Gastrocnemius medialis (tissue), 4 donors: ENCODE data around the gene CDKAL1.

Experiments
- CTCF ChIP-seq, 5 experiments: fragments of 450-650 bp in 3 of 5; fragments of 200-600 bp in 2 of 5; sonication (generic) in 2 of 5; IDR thresholded peaks in 4 of 5; conservative IDR thresholded peaks in 1 of 5; 1 replicate in 4 of 5; 2 replicates in 1 of 5; pipeline ENCODE4 v1.5.1; 2016 to 2019; ENCODE audit warnings: antibody characterized with exemption in 5 of 5, mild to moderate bottlenecking in 3 of 5, moderate library complexity in 3 of 5
- POLR2A ChIP-seq, 2 donors: fragments of 450-650 bp; IDR thresholded peaks; one replicate each; pipeline ENCODE4 v1.6.1; 2017; ENCODE audit warnings: antibody characterized with exemption in 2 of 2, mild to moderate bottlenecking in 2 of 2, moderate library complexity in 2 of 2

- TF ChIP-seq CTCF (IDR thresholded peaks at IDR 0.05 in 4 of 5, conservative IDR thresholded peaks at IDR 0.05 in 1 of 5) (no peak), POLR2A (IDR thresholded peaks at IDR 0.05) (no peak)
These were observed 110.6 kb downstream of the CDKAL1 start for GRCh38 chr6:20644667-20645370.
